Loucy (cell line): ENCODE results near the gene EDRF1.

Experiments used
- H2AFZ ChIP-seq: fragments of 200-600 bp; sonication (generic); 2 replicates; pipeline ENCODE4 v1.6.0; 2016; ENCODE audit warnings: antibody characterized with exemption, mild to moderate bottlenecking, low read length, moderate library complexity
- H3F3A ChIP-seq: fragments of 200-600 bp; 2 replicates; pipeline ENCODE4 v1.6.0; 2016; ENCODE audit warnings: antibody characterized with exemption, low read depth, mild to moderate bottlenecking
- H3K27me3 ChIP-seq: fragments of 200-600 bp; sonication (generic); 2 replicates; pipeline ENCODE4 v1.6.1; 2014; ENCODE audit warnings: low read length, mild to moderate bottlenecking; ENCODE audit not compliant: insufficient read depth, poor library complexity, severe bottlenecking
- H3K36me3 ChIP-seq: fragments of 200-600 bp; sonication (generic); 2 replicates; pipeline ENCODE4 v1.6.1; 2016; ENCODE audit warnings: low read length; ENCODE audit not compliant: insufficient read depth
- H3K4me1 ChIP-seq: fragments of 200-600 bp; sonication (generic); 2 replicates; pipeline ENCODE4 v1.5.1; 2014; ENCODE audit warnings: low read length, mild to moderate bottlenecking; ENCODE audit not compliant: insufficient read depth, poor library complexity, severe bottlenecking
- H3K4me2 ChIP-seq: fragments of 200-600 bp; sonication (generic); 2 replicates; pipeline ENCODE4 v1.6.0; 2014; ENCODE audit warnings: antibody characterized with exemption, low read length, low read depth, mild to moderate bottlenecking; ENCODE audit not compliant: poor library complexity, severe bottlenecking
- H3K4me3 ChIP-seq: fragments of 200-600 bp; sonication (generic); 2 replicates; pipeline ENCODE4 v1.5.1; 2014; ENCODE audit warnings: low read length, mild to moderate bottlenecking, mixed read lengths; ENCODE audit not compliant: poor library complexity, severe bottlenecking
- H3K79me2 ChIP-seq: fragments of 200-600 bp; sonication (generic); 2 replicates; pipeline ENCODE4 v1.6.1; 2014; ENCODE audit warnings: low read length; ENCODE audit not compliant: insufficient read depth
- H3K9ac ChIP-seq: fragments of 200-600 bp; sonication (generic); 2 replicates; pipeline ENCODE4 v1.6.0; 2014; ENCODE audit warnings: mild to moderate bottlenecking, low read depth, low read length, moderate library complexity; ENCODE audit not compliant: poor library complexity, severe bottlenecking
- H3K9me2 ChIP-seq: fragments of 200-600 bp; sonication (generic); replicated peaks from 2 replicates; pipeline ENCODE4 v1.6.1; 2016; ENCODE audit warnings: low read depth, low read length, mixed read lengths
- H3K9me3 ChIP-seq: fragments of 200-600 bp; sonication (generic); 2 replicates; pipeline ENCODE4 v1.6.1; 2014; ENCODE audit warnings: mild to moderate bottlenecking, antibody characterized with exemption, low read length, low read depth; ENCODE audit not compliant: insufficient read depth
- H4K20me1 ChIP-seq: fragments of 200-600 bp; sonication (generic); 2 replicates; pipeline ENCODE4 v1.6.0; 2014; ENCODE audit warnings: antibody characterized with exemption, low read length, mild to moderate bottlenecking; ENCODE audit not compliant: insufficient read depth, poor library complexity, severe bottlenecking
- CTCF ChIP-seq: fragments of 200-600 bp; sonication (generic); conservative IDR thresholded peaks from 2 replicates; pipeline ENCODE4 v1.5.1; 2014; ENCODE audit warnings: mild to moderate bottlenecking, antibody characterized with exemption, low read length
- EZH2phosphoT487 ChIP-seq: fragments of 200-600 bp; IDR thresholded peaks from 2 replicates; pipeline ENCODE4 v1.6.1; 2018; ENCODE audit warnings: antibody characterized with exemption, mild to moderate bottlenecking, moderate library complexity, borderline replicate concordance

Gene EDRF1

GRCh38 chr10:125757742-125758141, 38.2 kb downstream of the EDRF1 start:
- Histone ChIP-seq H3K4me3 (no peak overlapping the region), H3F3A (no peaks in the 10 kb centered on the region), H3K9ac (no peak overlapping the region), H3K36me3 (peaks cover 81% of the 10 kb centered on the region; the same call in 1 of the 2 replicates), H3K79me2 (no peaks in the 10 kb centered on the region), H3K9me3 (no peaks in the 10 kb centered on the region), H4K20me1 (no peaks in the 10 kb centered on the region), H3K4me2 (no peak overlapping the region), H3K9me2 (no peaks in the 10 kb centered on the region), H2AFZ (no peak overlapping the region), H3K4me1 (no peaks in the 10 kb centered on the region), H3K27me3 (no peaks in the 10 kb centered on the region)
- TF ChIP-seq EZH2phosphoT487 (no peak), CTCF (no peak)

- Histone ChIP-seq H4K20me1 (no peaks in the 10 kb centered on the region), H3F3A (no peaks in the 10 kb centered on the region), H3K4me3 (no peak overlapping the region), H3K27me3 (no peaks in the 10 kb centered on the region), H3K9me2 (no peaks in the 10 kb centered on the region), H3K9ac (no peak overlapping the region), H3K9me3 (no peaks in the 10 kb centered on the region), H3K79me2 (no peaks in the 10 kb centered on the region), H3K4me1 (no peaks in the 10 kb centered on the region), H3K4me2 (no peak overlapping the region), H2AFZ (no peak overlapping the region), H3K36me3 (peaks cover 81% of the 10 kb centered on the region)
- TF ChIP-seq CTCF, result no peak
- TF ChIP-seq EZH2phosphoT487, result no peak
Measured at GRCh38 chr10:125761961-125762360, 42.5 kb downstream of the EDRF1 start.

DNA sequence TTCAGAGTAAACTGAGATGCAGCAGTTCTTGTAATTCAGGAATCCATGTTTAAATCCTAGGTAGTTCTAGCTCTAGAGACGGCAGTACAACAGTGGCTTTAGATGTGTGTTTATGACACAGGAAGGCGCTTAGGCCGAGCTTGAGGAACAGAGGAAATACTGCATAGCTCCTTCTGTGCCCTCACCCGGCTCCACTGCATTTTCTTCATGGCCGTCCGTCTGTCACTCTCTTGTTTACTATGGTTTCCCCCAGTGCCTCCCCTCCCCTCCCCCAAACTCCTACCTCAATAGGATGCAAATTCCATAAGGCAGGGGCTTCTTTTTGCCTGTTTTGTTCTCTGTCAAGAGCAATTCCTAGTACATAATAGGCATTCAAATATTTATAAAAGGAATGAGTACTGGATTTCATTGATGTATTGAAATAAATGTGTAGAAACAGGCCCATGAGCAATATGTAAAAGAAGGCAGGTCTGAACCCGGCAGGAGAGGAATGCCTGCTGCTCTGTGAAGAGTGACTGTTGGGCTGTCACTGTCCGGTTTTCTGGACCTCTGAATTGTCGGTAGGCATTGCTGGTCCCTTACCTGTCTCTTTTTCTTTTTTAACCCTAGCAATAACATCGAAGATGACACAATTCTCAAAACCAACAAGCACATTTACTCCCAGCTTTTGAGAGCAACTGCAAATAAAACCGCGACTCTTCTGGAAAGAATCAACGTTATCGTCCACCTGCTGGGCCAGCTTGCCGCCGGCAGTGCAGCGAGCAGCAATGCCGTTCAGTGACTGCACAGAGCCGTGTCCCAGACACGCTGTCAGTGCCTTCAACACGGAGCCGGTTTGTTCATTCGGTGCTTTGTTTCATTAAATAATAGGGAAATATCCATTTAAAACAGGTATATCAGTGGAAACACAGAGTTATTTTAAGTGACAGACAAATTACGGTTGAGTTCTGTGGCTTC, 43.5 kb downstream of the EDRF1 start:
- no peaks in the 10 kb centered on the region for H3K27me3 ChIP-seq
- no peaks in the 10 kb centered on the region for H3K79me2 ChIP-seq
- no peak overlapping the region for H3K4me3 ChIP-seq
- H3K9me3 ChIP-seq, result no peaks in the 10 kb centered on the region
- TF ChIP-seq CTCF, result no peak
- TF ChIP-seq EZH2phosphoT487, result no peak
- no peaks in the 10 kb centered on the region for H3K9me2 ChIP-seq
- no peaks in the 10 kb centered on the region for H3F3A ChIP-seq
- no peak overlapping the region for H3K9ac ChIP-seq
- no peaks in the 10 kb centered on the region for H3K4me1 ChIP-seq
- H3K36me3 ChIP-seq, result peaks cover 71% of the 10 kb centered on the region
- H3K4me2 ChIP-seq, result no peak overlapping the region
- H2AFZ ChIP-seq, result no peak overlapping the region
- no peaks in the 10 kb centered on the region for H4K20me1 ChIP-seq
